ENCODE measurements around the gene TRMT61B. TPM values are rescaled to one million over a fixed set of nuclear protein-coding genes. Genes with fewer than 3 reads are reported as not detected.

Gene TRMT61B
- total RNA-seq, result 9.4 TPM

DNA sequence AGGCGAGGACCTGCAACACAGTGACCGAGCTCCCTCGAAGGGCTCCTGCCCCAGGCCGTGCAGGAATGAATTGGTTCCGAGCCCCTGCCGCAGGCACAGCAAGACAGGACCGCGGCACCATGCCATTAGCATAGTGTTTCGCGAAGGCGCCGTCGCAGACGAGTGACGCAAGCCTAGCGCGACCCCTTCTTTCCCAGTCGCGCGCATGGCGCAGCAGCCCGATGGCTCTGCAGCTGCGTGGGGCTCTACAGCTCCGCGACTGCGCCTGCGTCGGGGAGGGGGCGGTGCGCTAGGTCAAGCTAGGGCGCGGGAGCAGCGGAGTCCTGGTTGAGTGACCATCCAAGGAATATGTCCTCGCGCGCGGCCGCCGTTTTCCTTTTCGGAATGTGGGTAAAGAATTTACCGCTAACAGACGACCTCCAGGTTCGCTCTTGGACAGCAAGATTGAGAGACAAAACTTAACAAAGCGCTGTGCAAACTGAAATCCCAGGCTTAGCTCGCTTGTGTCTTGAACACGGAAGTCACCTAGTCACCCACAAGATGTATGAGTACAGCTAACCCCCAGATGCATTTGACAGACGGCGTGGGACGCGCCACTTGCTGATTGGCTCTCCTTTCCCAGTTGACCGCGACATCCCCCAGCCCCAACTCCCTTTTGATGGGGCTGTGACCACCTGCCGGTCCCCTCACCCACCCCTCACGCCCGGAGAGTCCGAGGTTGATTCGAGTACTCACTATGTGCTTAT is at the start of gene TRMT61B:
Gene TRMT61B (minus strand): TSS at position 164 of the 746 bp plus-strand sequence. CDS start 32 bp downstream, at position 132.
- peak; percentile 95 to 96 (median 96) for DNase-seq (ENCODE audit: low read depth in 2 of 3, low spot score in 2 of 3)

DNA sequence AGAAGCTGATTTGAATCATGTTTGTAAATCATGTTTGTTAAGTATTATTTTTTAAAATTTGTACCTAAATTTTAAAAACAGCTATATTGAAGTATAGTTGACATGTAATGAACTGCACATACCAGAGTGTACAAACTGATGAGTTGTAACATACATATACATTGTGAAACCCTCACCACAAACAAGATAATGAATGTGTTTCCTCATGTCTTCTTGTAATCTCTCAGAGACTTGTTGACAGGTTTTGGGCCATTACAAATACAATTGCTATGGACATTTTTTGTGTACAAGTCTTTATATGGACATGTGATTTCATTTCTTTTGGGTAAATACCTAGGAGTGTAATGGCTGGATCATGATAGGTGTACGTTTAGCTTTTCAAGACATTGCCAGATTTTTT is 45.8 kb upstream of the TRMT61B start:
- no peak for DNase-seq (ENCODE audit: low read depth in 2 of 3, low spot score in 2 of 3)

DNA sequence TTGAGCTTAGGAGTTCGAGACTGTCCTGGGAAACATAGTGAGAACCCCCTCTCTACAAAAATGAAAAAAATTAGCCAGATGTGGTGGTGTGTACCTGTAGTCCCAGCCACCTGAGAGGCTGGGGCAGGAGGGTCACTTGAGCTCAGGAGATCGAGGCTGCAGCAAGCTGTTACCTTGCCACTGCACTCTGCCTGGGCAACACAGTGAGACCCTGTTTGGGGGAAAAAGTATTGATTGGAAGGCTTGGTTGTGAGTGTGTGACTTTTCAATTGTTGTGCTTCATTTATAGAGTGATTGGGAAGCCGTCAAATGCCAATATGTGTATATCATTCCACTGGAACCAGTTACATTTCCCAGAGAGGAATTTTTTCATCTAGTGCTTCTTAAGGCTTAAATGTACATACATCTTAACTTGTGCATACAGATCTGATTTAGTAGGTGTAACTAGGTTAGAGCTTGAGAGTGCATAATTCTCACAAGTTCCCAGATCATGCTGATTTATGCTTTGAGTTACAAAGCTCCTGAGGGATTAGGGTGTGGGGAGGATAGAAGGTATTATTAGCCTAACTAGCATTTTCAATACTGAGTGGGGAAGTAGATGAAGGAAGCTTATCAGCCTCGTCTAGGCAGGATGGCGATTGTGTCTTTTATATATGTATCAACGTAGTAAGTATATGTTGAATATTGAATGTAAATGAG is 39.7 kb upstream of the TRMT61B start:
- no peak for DNase-seq (ENCODE audit: low read depth in 2 of 3, low spot score in 2 of 3)

DNA sequence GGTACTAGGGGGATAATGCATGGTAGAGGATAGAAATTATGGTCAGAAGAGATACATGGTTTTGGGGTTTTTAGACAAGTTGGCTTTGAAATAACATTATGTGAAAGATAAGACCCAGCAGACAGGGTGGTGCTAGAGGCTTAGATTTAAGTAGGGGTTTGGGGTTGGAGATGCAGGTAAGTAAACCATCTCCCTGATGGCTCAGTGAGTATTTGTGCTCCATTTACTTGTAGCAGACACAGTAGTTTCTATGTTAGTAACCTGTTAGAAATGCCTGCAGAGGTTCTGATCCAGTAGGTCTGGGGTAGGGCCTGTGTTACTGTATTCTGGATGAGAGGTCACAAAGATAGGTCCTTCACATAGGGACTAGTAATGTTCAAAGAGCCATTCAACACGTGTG is 38.1 kb upstream of the TRMT61B start:
- DNase-seq (ENCODE audit: low read depth in 2 of 3, low spot score in 2 of 3), result no peak

DNA sequence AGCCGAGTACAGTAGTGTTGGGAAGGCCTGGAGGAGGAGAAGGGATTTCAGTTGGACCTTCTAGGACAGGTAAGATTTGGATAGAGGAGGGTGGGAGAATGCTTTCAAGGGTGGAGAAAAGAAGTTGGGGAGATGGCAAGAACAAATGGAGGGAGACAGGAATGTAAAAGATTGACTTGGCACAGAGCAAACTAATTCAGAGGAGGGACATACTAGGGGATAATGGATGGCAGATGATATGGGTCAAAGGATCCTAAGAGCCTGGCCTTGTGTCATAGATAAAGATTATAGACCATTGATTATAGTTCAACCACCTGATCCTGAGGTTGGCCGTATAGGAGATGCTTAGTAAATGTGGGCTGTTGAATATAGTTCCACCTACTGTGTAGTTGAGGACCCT is 36.7 kb upstream of the TRMT61B start:
- no peak for DNase-seq (ENCODE audit: low read depth in 2 of 3, low spot score in 2 of 3)

DNA sequence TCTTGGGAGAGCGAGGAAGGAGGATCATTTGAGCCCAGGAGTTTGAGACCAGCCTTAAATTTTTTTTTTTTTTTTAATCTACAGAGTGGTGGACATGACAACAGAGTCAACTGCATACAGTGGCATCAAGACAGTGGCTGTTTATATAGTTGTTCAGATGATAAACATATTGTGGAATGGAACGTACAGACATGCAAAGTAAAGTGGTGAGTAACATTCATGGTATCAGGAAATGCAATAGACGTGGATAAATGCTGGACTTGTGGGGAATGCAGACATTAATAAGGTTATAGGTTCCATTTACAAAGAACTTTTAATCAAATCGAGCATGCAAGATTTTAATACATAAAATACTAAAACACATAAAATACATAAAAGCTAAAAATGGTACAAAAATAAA is 36.3 kb upstream of the TRMT61B start:
- DNase-seq (ENCODE audit: low read depth in 2 of 3, low spot score in 2 of 3), result no peak

DNA sequence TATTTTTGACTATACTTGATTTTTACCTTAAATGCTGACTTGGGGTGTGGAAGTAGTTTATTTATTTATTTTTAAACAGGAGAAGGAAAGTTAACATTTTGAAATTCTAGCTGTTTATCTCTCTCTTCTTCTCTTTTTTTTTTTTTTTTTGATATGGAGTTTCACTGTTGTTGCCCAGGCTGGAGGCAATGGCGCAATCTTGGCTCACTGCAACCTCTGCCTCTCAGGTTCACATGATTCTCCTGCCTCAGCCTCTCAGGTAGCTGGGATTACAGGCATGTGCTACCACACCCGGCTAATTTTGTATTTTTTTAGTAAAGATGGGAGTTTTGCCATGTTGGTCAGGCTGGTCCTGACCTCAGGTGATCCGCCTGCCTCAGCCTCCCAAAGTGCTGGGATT is 35.4 kb upstream of the TRMT61B start:
- DNase-seq (ENCODE audit: low read depth in 2 of 3, low spot score in 2 of 3), result no peak

DNA sequence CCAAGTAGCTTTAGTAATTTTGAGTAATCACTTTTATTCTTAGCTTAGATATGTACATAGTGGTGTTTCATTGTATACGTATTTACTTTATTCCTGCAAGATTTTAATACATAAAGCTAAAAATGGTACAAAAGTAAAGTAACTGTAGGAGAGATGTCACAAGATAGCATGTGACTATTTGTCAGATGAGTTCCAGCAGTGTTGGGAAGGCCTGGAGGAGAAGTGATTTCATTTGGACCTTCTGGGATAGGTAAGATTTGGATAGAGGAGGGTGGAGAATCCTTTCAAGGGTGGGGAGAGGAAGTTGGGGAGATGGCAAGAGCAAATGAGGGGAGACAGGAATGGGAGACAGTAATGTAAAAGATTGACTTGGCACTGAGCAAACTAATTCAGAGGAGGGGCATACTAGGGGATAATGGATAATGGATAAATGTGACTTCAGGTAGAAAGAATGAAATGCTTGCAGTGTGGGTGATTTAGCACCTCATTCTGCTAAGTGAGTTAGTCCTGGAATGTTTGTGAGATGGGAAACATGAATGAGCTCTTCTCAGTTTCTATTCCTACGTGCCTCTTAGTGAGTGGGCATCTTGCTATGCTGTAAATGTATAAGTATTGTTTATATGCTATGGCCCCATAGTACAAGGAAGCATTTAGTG is 34.8 kb upstream of the TRMT61B start:
- DNase-seq (ENCODE audit: low read depth in 2 of 3, low spot score in 2 of 3), result no peak

DNA sequence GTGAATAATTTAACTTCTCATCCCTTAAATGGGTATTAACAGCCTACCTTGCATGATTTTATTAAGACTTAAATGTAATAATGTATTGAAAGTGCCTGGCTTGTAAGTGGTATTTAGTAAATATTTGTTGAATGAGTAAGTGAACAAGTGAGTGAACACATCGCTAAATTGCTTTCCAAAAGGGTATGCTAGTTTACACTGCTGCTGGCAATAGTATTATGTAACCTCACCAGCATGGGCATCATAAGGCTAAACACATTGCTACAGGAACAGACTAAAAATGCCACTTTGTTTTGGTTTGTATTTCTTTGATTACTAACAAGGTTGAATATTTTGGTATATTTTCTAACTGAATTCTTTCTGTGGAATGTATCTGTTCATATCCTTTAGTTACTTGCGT is 34.2 kb upstream of the TRMT61B start:
- DNase-seq (ENCODE audit: low read depth in 2 of 3, low spot score in 2 of 3), result no peak

DNA sequence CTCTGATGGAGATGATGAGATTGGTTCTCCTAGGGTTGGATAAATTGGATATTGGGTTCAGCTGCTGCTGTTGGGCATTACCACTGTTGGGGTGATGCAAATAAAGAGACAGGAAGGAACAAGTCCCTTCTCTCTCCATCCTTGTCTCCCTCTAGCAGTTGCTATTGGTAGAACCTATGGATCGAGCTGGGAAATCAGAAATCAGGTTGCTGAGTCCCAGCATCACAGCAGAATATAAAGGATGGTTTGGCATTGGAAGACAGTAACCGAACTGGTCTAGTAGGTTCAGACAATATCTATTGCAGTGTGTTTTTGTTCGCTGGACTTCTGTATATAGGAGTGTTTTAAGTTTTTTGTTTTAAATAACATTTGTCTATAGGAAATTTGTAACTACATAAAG is 32.5 kb upstream of the TRMT61B start:
- no peak for DNase-seq (ENCODE audit: low read depth in 2 of 3, low spot score in 2 of 3)

DNA sequence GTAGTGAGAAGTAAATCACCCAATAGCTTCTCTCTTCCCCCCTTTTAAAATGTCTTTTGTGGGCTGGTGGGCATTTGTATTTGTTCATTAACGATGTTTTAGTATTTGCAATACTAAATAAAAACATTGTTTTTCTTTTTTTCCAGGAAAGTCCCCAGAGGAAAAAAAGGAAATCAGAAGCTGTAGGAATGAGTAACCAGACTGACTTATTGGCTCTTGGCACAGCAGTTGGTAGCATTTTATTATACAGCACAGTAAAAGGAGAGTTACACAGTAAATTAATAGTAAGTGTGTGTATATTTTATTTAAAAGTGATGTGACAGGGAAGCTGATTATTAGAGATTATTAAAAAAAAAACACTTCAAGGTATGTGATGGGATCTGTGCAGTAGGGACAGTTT is 31.7 kb upstream of the TRMT61B start:
- DNase-seq (ENCODE audit: low read depth in 2 of 3, low spot score in 2 of 3), result no peak

DNA sequence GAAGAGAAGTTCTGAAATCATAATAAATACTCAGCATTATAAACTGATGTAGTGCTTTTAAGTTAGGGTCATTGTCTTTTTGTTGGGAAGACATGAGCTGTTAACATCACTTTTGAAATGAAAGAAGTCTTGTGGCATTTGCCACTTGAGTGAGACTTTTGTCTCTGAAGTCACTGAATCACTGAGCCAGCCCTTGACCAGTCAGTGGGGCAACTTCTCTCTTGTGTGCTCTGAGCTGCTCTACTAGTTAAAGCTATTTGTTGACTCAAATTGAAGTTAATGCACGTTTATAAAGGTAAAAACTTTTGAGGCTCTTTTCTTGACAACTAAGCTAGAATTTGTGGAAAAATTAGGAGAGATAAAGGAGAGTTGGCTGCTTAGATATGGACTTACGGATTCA is 31.1 kb upstream of the TRMT61B start:
- DNase-seq (ENCODE audit: low read depth in 2 of 3, low spot score in 2 of 3), result no peak

DNA sequence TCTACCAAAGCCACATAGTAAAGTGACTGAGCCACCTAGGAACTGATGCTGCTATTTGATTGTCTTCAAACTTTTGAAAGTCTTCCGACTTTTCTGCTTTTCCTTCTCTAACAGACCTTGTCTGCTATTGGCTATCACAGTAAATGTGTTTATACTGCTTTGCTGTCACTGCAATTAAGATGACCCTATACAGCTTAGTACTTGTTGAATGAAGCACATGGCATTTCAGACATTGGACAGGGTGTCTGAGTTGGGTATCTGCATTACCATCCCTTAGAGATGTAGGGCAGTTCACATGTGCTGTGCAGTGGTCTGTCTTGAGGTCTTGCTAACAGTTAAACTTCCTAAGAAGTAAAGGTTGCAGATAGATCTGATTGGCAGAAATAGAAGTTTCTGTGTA is 27.9 kb upstream of the TRMT61B start:
- DNase-seq (ENCODE audit: low read depth in 2 of 3, low spot score in 2 of 3), result no peak

DNA sequence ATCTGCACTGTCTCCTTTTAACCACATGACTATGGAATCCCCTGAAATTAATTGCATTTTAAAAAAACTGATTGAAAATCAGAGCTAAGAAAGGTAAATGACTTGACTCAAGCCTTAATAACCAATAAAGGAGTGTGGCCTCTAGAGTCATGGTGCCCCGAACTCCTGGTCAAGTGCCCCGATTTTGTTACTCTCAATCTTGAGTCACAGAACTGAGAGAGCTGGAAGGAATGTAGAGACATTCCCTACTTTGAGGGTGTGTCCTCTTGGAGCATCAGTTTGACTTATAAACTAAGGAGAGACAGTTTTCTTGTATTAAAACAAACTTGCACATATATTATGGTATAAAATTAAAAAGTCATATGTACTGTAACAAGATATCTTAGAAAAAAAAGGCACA is 26.8 kb upstream of the TRMT61B start:
- no peak for DNase-seq (ENCODE audit: low read depth in 2 of 3, low spot score in 2 of 3)

DNA sequence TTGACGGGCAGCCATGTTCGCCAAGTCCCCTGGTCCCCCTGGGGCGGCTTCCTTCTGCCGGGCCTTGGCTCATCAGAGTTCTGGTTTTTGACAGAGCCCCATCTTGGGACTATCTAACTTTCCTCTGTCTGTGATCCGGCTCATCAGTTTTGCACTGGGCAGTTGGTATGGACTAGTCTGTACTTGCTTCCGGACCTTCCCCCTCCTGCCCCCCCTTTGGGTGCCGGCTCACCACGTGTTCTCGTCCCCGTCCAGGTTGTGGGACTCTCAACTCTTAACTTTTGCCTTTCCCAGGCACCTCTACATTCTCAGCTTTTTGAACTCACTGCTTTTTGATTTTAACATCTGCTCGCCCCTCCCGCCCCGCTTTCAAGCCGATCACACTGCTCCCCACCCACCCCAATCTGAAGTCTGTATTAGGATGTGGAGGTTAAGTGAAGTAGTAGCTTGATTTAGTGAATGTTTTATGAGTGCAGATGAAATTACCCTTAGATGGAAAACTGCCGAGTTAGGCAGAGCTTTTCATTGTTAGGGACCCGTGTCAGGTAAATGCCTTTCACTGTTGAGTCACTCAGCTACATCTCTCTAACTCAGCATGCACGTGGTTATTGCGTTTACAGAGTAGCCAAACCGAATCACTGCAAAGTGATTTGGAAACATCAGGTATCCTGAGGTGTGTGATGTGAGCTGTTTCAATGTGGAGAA is 25.2 kb upstream of the TRMT61B start:
- DNase-seq (ENCODE audit: low read depth in 2 of 3, low spot score in 2 of 3), result peak in 2 of 3 donors; percentile 13 to 32

DNA sequence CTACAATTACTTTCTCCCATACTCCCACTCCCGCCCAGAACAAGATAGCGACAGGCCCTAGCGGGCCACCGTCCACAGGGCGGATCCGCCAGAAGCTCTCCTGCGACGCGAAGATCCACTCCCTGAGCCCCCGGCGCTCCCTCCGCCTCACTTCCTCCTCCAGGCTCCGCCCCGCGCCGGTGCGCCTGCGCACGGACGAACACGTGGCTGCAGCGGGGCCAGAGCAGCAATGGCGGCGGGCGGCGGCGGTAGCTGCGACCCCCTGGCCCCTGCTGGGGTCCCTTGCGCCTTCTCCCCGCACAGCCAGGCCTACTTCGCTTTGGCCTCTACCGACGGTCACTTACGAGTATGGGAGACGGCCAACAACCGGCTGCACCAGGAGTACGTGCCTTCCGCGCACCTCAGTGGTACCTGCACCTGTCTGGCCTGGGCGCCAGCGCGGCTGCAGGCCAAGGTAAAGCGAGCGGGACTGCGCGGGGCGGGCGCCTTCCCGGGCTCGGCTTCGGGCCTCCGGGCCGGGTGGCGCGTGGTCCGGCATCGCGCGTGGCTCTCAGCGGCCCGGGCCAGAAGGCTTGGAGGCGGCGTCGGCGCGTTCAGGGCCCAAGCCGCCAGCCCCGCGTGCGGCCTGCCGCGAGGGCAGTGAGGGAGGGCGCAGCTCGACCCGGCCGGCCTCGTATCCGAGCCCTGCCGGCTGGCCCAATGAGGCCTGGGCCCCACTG is 24.5 kb upstream of the TRMT61B start, which contains the start of gene WDR43:
Gene WDR43 (plus strand): TSS at position 198 of the 719 bp plus-strand sequence. CDS start 32 bp downstream, at position 230.
- DNase-seq (ENCODE audit: low read depth in 2 of 3, low spot score in 2 of 3), result peak; percentile 95 to 99 (median 98)

DNA sequence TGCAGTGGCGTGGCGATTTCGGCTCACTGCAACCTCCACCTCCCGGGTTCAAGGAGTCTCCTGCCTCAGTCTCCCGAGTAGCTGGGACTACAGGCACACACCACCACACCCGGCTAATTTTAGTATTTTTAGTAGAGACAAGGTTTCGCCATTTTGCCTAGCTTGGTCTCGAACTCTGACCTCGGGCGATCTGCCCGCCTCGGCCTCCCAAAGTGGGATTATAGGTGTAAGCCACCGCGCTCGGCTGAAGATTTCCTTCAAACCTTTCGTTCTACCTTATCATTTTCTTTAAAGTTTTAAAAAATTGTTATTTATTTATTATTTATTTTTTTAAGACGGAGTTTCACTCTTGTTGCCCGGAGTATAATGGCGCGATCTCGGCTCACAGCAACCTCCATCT is 23.4 kb upstream of the TRMT61B start:
- DNase-seq (ENCODE audit: low read depth in 2 of 3, low spot score in 2 of 3), result no peak

DNA sequence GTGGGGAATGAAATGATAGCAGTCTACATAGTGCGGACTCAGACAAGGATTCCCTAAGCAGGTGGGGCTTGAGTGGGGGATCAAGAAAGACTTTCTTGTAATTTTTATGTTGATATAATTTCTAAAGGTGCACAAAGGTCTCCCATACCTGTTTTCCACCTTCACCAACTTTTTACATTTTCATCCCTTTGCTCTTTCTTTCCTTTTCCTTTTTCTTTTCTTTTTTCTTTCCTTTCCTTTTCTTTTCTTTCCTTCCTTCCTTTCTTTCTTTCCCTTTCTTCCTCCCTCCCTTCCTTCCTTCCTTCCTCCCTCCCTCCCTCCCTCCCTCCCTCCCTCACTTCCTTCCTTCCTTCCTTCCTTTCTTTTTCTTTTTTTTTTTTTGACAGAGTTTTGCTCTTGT is 10.1 kb upstream of the TRMT61B start:
- no peak for DNase-seq (ENCODE audit: low read depth in 2 of 3, low spot score in 2 of 3)

DNA sequence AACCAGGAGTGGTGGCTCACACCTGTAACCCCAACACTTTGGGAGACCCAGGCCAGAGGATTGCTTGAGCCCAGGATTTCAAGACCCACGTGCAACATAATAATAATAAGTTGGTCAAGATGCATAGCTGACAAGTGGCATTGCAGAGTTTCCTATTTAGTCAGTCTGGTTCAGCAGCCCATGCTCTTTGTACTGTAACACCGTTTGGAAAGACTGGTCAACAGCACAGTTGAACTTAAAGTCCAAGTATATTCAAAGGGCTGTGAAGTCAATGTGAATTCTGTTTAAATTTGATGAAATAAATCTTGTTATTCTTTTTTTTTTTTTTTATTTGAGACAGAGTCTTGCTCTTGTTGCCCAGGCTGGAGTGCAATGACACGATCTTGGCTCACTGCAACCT is 1.5 kb upstream of the TRMT61B start:
- DNase-seq (ENCODE audit: low read depth in 2 of 3, low spot score in 2 of 3), result no peak

DNA sequence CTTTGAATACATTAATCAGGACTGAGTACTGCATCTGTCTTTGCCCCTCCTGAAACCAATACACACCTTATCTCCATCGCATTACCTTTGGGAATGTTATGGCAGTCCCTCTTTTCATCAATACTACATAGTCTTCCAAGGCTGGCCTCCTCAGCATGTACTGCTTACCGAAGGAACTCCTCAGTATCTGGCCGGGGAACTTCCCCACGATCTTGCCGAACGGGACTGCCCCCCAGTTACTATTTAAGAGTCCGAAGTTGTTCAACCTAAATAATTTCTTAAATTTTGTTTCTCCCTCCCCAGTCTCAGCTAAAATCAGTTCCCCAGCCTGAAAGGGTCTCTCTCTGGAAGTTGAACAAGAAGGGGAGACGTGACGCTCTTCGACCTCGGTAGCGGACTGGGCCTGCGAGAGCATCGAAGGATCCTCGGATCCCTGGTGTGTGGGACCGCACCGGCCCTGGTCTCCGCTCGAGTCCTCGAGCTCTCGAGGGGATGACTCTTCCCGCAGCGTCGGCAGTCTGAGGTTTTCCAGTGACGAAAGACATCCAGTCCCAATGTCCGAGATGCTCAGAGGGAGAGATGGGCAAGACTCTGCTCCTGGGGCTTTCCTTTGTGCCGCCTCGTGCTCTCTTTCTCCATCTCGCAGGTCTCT is 489 bp downstream of the TRMT61B start:
- DNase-seq (ENCODE audit: low read depth in 2 of 3, low spot score in 2 of 3), result no peak
